Tibial nerve (tissue), 4 donors: ENCODE results near the gene MEOX1. TPM values are rescaled to one million over a fixed set of nuclear protein-coding genes. Genes with fewer than 3 reads are reported as not detected.
A peak's percentile ranks its signal among the peaks of the same experiment; 100 is the strongest.

Experiments used
- DNase-seq, 2 donors: peaks; one replicate each; pipeline ENCODE4 v3.0.0-alpha.2; 2019; ENCODE audit warnings: low spot score in 2 of 2
- H3K27ac ChIP-seq, 4 donors: fragments of 200-600 bp; sonication (generic) in 3 of 4; one replicate each; pipeline ENCODE4 v1.5.1; 2017 to 2019; ENCODE audit warnings: mild to moderate bottlenecking in 1 of 4
- H3K27me3 ChIP-seq, 2 donors: fragments of 200-600 bp; sonication (generic) in 1 of 2; one replicate each; pipeline versions ENCODE4 v1.5.1 to v1.6.0; 2017 to 2019
- H3K36me3 ChIP-seq, 3 donors: fragments of 200-600 bp; sonication (generic); one replicate each; pipeline ENCODE4 v1.5.1; 2018 to 2019
- H3K4me1 ChIP-seq, 4 donors: fragments of 200-600 bp; sonication (generic) in 3 of 4; one replicate each; pipeline ENCODE4 v1.5.1; 2017 to 2019
- H3K4me3 ChIP-seq, 4 donors: fragments of 200-600 bp; sonication (generic) in 3 of 4; one replicate each; pipeline ENCODE4 v1.5.1; 2017 to 2019; ENCODE audit warnings: mild to moderate bottlenecking in 1 of 4, moderate library complexity in 1 of 4
- H3K9me3 ChIP-seq, 4 donors: fragments of 200-600 bp; sonication (generic) in 3 of 4; one replicate each; pipeline ENCODE4 v1.5.1; 2017 to 2019
- EP300 ChIP-seq, 2 donors: sonication (generic); formaldehyde crosslinking; IDR thresholded peaks; one replicate each; pipeline ENCODE4 v1.6.1; 2017; ENCODE audit warnings: antibody characterized with exemption in 2 of 2, mild to moderate bottlenecking in 1 of 2
- POLR2A ChIP-seq, 2 donors: fragments of 450-650 bp; IDR thresholded peaks; one replicate each; pipeline ENCODE4 v1.6.1; 2017; ENCODE audit warnings: antibody characterized with exemption in 2 of 2, mild to moderate bottlenecking in 2 of 2, moderate library complexity in 2 of 2
- WGBS, 2 donors: methylation state at CpG; one replicate each; pipeline ENCODE4 v1.1.5; 2018; 5-methylcytosine and 5-hydroxymethylcytosine counted together
- total RNA-seq, 4 donors: library from RNA; depleted of rRNA; stranded (reverse); fragments of >200 nt; gene quantifications; one replicate each; pipeline ENCODE4 v1.1.0, GENCODE V29; 2016
- TF ChIP-seq, protein P1 (sequence below), 5 experiments: fragments of 200-600 bp in 3 of 5; fragments of 450-650 bp in 2 of 5; sonication (generic) in 3 of 5; IDR thresholded peaks; one replicate each; pipeline ENCODE4 v1.5.1; 2016 to 2019; ENCODE audit warnings: antibody characterized with exemption in 5 of 5, mild to moderate bottlenecking in 3 of 5, moderate library complexity in 2 of 5

Gene MEOX1
- total RNA-seq, 4 donors from 2014 or later = 4.2 to 12.5 (median 5.3) TPM

DNA sequence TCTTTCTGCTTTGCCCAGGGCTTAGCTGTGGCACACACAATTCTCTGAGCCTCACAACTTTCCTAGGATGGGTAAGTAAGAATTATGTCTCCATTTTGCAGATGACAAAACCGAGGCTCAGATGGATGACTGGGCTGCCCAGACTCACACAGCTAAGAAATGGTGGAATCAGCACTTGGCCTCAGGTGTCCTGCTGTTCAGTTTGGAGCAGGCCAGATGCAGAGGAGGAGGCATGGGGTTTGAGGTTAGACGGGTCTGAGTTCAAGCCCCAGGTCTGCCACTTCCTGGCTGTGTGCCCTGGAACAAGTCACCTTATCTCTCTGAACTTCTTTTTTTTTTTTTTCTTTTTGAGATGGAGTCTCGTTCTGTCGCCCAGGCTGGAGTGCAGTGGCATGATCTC, 1.7 kb upstream of the MEOX1 start:
- Histone ChIP-seq H3K4me3 (no peak overlapping the region), H3K27me3 (no peaks in the 10 kb centered on the region), H3K36me3 (no peaks in the 10 kb centered on the region), H3K9me3 (no peaks in the 10 kb centered on the region), H3K4me1 (peaks cover 0 to 57% (median 9%) of the 10 kb centered on the region in 4 donors), H3K27ac (no peak overlapping the region)
- 91 to 92% methylated on average over 4 of the region's 4 CpGs for WGBS, 2 donors
- no peak for TF ChIP-seq EP300 (IDR thresholded peaks at IDR 0.05)
- TF ChIP-seq, protein P1, sequence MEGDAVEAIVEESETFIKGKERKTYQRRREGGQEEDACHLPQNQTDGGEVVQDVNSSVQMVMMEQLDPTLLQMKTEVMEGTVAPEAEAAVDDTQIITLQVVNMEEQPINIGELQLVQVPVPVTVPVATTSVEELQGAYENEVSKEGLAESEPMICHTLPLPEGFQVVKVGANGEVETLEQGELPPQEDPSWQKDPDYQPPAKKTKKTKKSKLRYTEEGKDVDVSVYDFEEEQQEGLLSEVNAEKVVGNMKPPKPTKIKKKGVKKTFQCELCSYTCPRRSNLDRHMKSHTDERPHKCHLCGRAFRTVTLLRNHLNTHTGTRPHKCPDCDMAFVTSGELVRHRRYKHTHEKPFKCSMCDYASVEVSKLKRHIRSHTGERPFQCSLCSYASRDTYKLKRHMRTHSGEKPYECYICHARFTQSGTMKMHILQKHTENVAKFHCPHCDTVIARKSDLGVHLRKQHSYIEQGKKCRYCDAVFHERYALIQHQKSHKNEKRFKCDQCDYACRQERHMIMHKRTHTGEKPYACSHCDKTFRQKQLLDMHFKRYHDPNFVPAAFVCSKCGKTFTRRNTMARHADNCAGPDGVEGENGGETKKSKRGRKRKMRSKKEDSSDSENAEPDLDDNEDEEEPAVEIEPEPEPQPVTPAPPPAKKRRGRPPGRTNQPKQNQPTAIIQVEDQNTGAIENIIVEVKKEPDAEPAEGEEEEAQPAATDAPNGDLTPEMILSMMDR (IDR thresholded peaks at IDR 0.05) = no peak
- TF ChIP-seq POLR2A (IDR thresholded peaks at IDR 0.05) = no peak
- no peak for DNase-seq

DNA sequence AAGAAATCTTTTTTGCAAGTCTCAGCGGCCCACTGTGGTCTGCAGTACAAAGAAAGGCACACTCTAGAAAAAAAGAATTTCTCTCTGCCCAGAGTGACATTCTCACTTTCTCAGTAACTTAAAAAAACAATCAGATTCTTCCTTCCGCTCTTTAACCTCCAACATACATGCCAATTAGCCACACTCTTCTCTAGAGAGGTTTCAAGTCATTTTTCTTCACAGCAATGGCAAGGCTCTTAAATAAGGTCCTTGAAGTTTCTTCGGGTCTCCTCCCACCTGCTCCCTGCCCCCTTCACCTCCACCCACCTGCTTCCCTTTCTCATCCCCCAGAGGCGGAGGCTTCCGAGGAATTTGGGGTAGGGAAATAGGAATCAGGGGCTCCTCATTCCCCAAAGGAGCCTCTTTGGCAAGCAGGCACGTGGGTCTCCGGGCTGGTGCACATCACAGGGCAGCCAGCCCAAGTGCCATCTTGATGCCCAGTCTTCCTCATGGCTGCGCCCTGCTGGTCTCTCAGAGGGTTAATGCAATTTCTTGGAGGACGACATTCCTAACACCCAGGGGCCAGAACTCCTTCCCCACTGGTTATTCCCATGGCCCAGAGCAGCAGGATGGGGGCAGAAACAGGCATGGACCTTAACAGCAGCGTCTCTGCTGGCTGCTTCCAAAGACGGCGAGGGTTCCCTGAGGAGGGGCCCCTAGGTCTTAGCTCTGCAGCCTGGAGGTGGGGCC, 855 bp upstream of the MEOX1 start:
- Histone ChIP-seq H3K27ac (peak overlapping the region in 1 of 4 donors; percentile 9), H3K4me3 (no peak overlapping the region), H3K4me1 (peaks cover 0 to 63% (median 9%) of the 10 kb centered on the region in 4 donors), H3K9me3 (no peaks in the 10 kb centered on the region), H3K27me3 (no peaks in the 10 kb centered on the region), H3K36me3 (no peaks in the 10 kb centered on the region)
- WGBS, 2 donors = 37 to 43% methylated on average over 12 of the region's 12 CpGs
- TF ChIP-seq, protein P1 (IDR thresholded peaks at IDR 0.05) = no peak
- no peak for TF ChIP-seq POLR2A (IDR thresholded peaks at IDR 0.05)
- TF ChIP-seq EP300 (IDR thresholded peaks at IDR 0.05) = no peak
- DNase-seq = no peak

DNA sequence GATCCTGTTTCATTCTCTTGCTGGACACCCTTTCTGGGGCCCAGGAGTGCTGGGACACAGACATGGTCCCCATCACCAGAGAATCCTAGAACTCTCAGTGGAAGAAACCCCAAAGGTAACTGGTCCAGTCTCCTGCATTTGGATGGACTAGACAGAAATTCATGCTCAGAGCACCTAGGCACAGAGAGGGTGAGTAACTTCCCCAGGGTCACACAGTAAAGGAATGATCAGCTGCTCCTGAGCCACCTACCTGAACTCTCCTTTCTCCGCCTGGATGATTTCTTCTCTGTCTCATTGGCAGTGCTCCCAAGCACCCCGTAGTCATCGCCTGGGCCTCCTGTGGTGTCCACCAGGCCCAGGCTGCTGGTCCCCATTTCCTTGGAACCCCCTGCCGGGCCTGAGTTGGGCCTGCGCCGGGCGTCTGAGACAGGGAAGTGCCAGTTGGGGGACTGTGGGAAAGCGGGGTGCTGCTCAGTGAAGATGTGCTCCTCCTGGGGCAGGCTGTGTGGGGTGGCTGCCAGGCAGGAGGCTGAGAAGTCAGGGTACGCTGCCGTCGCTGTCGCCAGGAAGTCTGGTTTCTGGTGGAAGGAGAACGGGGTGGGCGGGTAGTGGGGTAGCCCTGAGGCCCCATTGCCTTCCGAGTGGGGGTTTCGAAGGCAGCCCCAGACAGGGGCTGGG, 767 bp downstream of the MEOX1 start:
- Histone ChIP-seq H3K36me3 (no peaks in the 10 kb centered on the region), H3K9me3 (no peaks in the 10 kb centered on the region), H3K4me3 (peak overlapping the region in 1 of 4 donors; percentile 28), H3K4me1 (peaks cover 0 to 71% (median 9%) of the 10 kb centered on the region in 4 donors), H3K27me3 (no peaks in the 10 kb centered on the region), H3K27ac (peak overlapping the region in 2 of 4 donors; percentile 51 to 64)
- DNase-seq = no peak
- 56 to 61% methylated on average over 15 to 16 of the region's 16 CpGs for WGBS, 2 donors
- TF ChIP-seq, protein P1 (IDR thresholded peaks at IDR 0.05) = no peak
- TF ChIP-seq EP300 (IDR thresholded peaks at IDR 0.05) (no peak), POLR2A (IDR thresholded peaks at IDR 0.05) (no peak)

GRCh38 chr17:43659823-43660617, 1.7 kb downstream of the MEOX1 start:
- H3K4me3 ChIP-seq = peak overlapping the region in 1 of 4 donors; percentile 28
- H3K9me3 ChIP-seq = no peaks in the 10 kb centered on the region
- DNase-seq = no peak
- no peaks in the 10 kb centered on the region for H3K36me3 ChIP-seq
- peak overlapping the region in 2 of 4 donors; percentile 51 to 64 for H3K27ac ChIP-seq
- TF ChIP-seq EP300 (IDR thresholded peaks at IDR 0.05) = no peak
- TF ChIP-seq, protein P1 (IDR thresholded peaks at IDR 0.05) = no peak
- no peak for TF ChIP-seq POLR2A (IDR thresholded peaks at IDR 0.05)
- 71% methylated on average over 11 of the region's 11 CpGs for WGBS, 2 donors
- no peaks in the 10 kb centered on the region for H3K27me3 ChIP-seq
- peaks cover 0 to 66% (median 9%) of the 10 kb centered on the region in 4 donors for H3K4me1 ChIP-seq
